ENCODE results near the gene NACC2. TPM values are rescaled to one million over a fixed set of nuclear protein-coding genes. Genes with fewer than 3 reads are reported as not detected.

Gene NACC2
- total RNA-seq, 2 experiments from 2014 or later = 8.1 to 8.5 TPM

DNA sequence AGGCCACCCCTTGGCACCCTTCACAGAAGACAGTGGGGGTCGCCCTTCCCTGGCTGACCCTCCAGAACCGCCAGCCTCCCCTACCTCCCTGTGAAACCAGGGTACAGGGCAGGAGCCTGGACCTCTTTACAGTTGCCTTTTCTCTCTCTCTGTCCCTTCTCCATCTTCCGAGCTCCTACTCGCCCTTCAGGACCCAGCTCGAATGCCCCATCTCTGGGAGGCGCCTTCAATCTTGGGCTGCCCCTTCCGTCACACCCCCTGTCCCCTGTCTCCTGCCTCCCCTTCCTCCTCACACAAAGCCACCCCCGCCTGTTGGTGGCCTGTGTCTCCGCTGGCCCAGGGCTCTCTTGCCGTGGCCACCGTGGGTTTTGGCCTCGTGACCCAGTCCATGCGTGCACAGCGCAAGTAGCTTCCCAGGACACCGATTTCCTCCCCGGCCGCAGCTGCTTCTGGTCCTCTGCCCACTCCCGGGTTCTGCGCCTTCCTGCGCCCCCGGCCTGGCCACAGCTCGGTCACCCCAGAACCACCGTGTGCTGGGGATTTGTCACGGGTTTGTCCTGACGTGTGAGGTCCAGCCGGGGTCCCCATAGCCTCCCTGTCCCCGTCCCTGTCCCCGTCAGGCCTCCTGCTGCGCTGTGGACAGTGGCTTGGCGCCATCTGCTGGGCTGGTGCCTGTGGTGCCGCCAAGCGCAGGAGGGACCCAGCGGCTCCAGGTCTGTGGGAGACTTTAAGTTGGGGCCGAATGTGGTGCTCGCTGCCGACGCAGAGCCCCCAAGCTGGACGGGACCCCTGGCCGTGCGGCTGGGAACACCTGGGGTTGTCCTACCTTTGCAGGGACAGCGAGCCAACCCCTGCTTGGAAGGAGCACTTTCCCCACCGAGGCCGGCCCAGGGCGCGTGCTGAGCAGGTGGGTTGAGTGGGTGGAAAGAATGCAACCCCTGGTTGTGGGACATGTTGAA lies 27.6 kb upstream of the NACC2 start:
- Mint-ChIP-seq H3K4me1 (ENCODE audit: low read depth) (peaks cover 6% of the 10 kb centered on the region), H3K36me3 (no peaks in the 10 kb centered on the region), H3K27ac (no peak overlapping the region), H3K9me3 (no peaks in the 10 kb centered on the region), H3K27me3 (peaks cover 2% of the 10 kb centered on the region), H3K4me3 (no peak overlapping the region)
- POLR2A ChIA-PET = no interaction called here
- intact Hi-C loops (cut with micrococcal nuclease) = loop anchor here (1.0 kb wide), 2 partner anchors 33 to 155 kb away; no protein-coding TSS in a partner anchor
- CTCF ChIA-PET = interaction anchor here (0.6 to 5.8 kb wide), 30 partner anchors 11 to 519 kb away, joined by 3 to 122 read pairs (median 4); no protein-coding TSS in a partner anchor
- DNase-seq = peak; percentile 83

- ChIA-PET CTCF (interaction anchor here (0.9 to 5.8 kb wide), 22 partner anchors 11 to 518 kb away, joined by 3 to 122 read pairs (median 4); no protein-coding TSS in a partner anchor), POLR2A (no interaction called here)
- no peaks in the 10 kb centered on the region for H3K9me3 Mint-ChIP-seq
- intact Hi-C loops (cut with micrococcal nuclease) = no loop called here
- peaks cover 6% of the 10 kb centered on the region for H3K4me1 Mint-ChIP-seq (ENCODE audit: low read depth)
- H3K4me3 Mint-ChIP-seq = no peak overlapping the region
- H3K27ac Mint-ChIP-seq = no peak overlapping the region
- no peaks in the 10 kb centered on the region for H3K36me3 Mint-ChIP-seq
- no peak for DNase-seq
- peaks cover 2% of the 10 kb centered on the region for H3K27me3 Mint-ChIP-seq
Measured at GRCh38 chr9:136121801-136122200, 26.7 kb upstream of the NACC2 start.

DNA sequence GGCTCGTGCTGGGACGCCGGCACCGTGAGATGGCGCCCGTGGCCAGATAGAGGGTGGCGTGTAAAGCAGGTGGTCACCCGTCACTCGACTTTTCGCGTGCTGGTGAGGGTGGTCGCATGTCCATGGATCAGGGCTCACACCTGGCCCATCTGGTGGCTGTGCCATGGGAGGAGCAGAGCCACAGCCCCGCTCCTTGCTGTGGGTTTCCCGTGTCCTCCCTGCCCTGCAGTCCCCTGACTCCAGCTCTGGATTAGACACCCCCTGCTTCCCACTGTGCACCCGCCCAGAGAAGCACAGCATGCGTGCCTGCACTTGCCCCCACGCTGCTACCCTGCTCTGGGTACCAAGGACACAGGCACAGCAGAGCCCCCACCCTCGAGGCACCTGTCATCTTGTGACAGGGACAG lies 25.4 kb upstream of the NACC2 start:
- POLR2A ChIA-PET = no interaction called here
- Mint-ChIP-seq H3K9me3 (no peaks in the 10 kb centered on the region), H3K4me1 (ENCODE audit: low read depth) (peaks cover 11% of the 10 kb centered on the region), H3K27ac (no peak overlapping the region), H3K36me3 (no peaks in the 10 kb centered on the region), H3K27me3 (peaks cover under 1% of the 10 kb centered on the region), H3K4me3 (no peak overlapping the region)
- CTCF ChIA-PET = interaction anchor here (0.7 to 5.8 kb wide), 4 partner anchors 22 to 151 kb away, joined by 3 to 122 read pairs (median 31); partner anchors contain the start of gene NACC2
- intact Hi-C loops (cut with micrococcal nuclease) = no loop called here
- no peak for DNase-seq

DNA sequence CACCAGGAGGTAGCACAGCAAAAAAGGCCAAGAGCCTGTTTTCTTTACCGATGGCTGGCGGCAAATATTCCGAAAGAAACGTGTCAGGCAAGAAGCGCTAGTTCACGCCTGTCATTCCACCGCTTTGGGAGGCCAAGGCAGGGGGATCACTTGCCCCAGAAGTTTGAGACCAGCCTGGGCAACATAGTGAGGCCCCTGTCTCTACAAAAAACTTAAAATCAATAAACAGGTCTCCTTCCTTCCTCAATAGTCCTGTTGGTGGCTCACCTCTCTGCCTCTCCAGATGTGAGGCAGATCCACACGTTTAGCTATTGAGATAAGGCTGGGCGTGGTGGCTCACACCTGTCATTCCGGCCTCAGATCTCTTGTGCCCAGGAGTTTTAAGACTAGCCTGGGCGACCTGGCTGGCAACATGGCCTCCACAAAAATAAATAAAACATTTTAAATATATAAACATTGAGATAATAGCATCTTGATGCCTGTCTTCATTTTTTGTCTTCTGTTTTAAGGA lies 24.8 kb upstream of the NACC2 start:
- intact Hi-C loops (cut with micrococcal nuclease) = loop anchor here (2.0 to 10.0 kb wide), 4 partner anchors 122 to 425 kb away; partner anchors contain the start of genes NOTCH1, SEC16A and UBAC1
- DNase-seq = no peak
- peaks cover 16% of the 10 kb centered on the region for H3K4me1 Mint-ChIP-seq (ENCODE audit: low read depth)
- no peaks in the 10 kb centered on the region for H3K36me3 Mint-ChIP-seq
- peak overlapping the region; percentile 75 for H3K4me3 Mint-ChIP-seq
- no peaks in the 10 kb centered on the region for H3K9me3 Mint-ChIP-seq
- peak overlapping the region; percentile 61 for H3K27ac Mint-ChIP-seq
- H3K27me3 Mint-ChIP-seq = no peaks in the 10 kb centered on the region
- ChIA-PET POLR2A (no interaction called here), CTCF (interaction anchor here (5.5 to 5.8 kb wide), 2 partner anchors 30 to 151 kb away, joined by 58 to 122 read pairs; no protein-coding TSS in a partner anchor)

GRCh38 chr9:136119061-136119882 lies 24.2 kb upstream of the NACC2 start:
- Mint-ChIP-seq H3K36me3 (peaks cover 1% of the 10 kb centered on the region), H3K4me3 (peak overlapping the region; percentile 75), H3K9me3 (no peaks in the 10 kb centered on the region), H3K27ac (peak overlapping the region; percentile 80), H3K27me3 (no peaks in the 10 kb centered on the region), H3K4me1 (ENCODE audit: low read depth) (peaks cover 23% of the 10 kb centered on the region)
- DNase-seq = peak; percentile 51
- CTCF ChIA-PET = interaction anchor here (0.6 to 5.8 kb wide), 4 partner anchors 12 to 150 kb away, joined by 3 to 122 read pairs (median 35); no protein-coding TSS in a partner anchor
- POLR2A ChIA-PET = no interaction called here
- intact Hi-C loops (cut with micrococcal nuclease) = loop anchor here (2.0 to 10.0 kb wide), 4 partner anchors 123 to 426 kb away; partner anchors contain the start of genes NOTCH1, SEC16A and UBAC1

DNA sequence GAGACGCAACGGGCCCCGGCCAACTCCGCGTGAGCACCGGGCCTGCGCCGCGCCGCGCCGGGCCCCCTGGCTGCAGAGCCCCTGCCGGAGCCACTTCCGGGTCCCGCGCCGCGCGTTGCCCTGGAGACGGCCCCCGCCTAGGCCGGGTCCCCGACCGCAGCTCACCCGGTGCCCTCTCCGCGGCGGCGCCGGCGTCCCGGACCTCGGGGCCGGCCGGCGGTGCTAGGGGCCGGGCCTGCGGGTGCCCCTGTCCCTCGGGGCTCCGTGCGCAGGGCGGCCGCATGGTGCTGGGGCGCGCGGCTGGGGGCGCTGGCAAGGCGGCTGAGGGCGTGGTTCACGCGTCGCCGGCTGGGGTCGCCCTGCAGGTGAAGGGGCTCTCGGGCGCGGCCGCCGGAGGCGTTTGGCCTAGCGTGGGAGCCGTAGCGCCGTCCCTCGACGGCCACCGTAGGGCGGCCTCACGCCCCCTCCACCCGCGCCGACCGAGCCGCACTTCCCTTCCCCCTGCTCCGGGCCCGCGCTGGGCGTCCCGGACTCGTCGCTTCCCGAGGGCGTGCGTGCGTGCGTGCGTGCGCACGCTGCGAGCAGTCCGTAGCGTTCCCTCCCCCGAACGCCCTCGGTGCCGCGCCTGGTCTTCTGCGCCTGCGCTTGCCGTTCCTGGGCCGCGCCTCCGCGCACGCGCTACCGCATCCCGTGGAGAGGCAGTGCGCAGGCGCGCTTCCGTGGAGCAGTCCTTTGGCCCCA lies 23.4 kb upstream of the NACC2 start, which contains the start of gene TMEM250:
Gene TMEM250 (minus strand): TSS at position 556 of the 741 bp plus-strand sequence. CDS start 1,975 bp downstream, outside the sequence.
- POLR2A ChIA-PET = interaction anchor here (1.1 to 1.6 kb wide), 4 partner anchors 9 to 157 kb away, joined by 3 to 13 read pairs (median 6); partner anchors contain the start of genes NACC2 and UBAC1
- Mint-ChIP-seq H3K4me3 (peak within 1 kb of the TSS; percentile 84), H3K27me3 (no peaks in the 10 kb centered on the region), H3K27ac (peak within 1 kb of the TSS; percentile 87), H3K36me3 (peaks cover 1% of the 10 kb centered on the region), H3K4me1 (ENCODE audit: low read depth) (peaks cover 30% of the 10 kb centered on the region), H3K9me3 (no peaks in the 10 kb centered on the region)
- peak; percentile 97 for DNase-seq
- intact Hi-C loops (cut with micrococcal nuclease) = loop anchor here (1.0 to 10.0 kb wide), 5 partner anchors 9 to 426 kb away; partner anchors contain the start of genes NOTCH1, SEC16A and UBAC1
- CTCF ChIA-PET = interaction anchor here (0.7 to 2.0 kb wide), 4 partner anchors 9 to 151 kb away, joined by 3 to 12 read pairs (median 4); no protein-coding TSS in a partner anchor

- no peak for DNase-seq
- H3K27ac Mint-ChIP-seq = peak overlapping the region; percentile 87
- no peaks in the 10 kb centered on the region for H3K9me3 Mint-ChIP-seq
- H3K4me1 Mint-ChIP-seq (ENCODE audit: low read depth) = peaks cover 36% of the 10 kb centered on the region
- H3K36me3 Mint-ChIP-seq = peaks cover 1% of the 10 kb centered on the region
- CTCF ChIA-PET = interaction anchor here (0.7 to 2.0 kb wide), 5 partner anchors 8 to 150 kb away, joined by 3 to 12 read pairs (median 3); no protein-coding TSS in a partner anchor
- peak overlapping the region; percentile 84 for H3K4me3 Mint-ChIP-seq
- POLR2A ChIA-PET = interaction anchor here (1.1 to 1.6 kb wide), 4 partner anchors 9 to 157 kb away, joined by 3 to 13 read pairs (median 6); partner anchors contain the start of genes NACC2 and UBAC1
- intact Hi-C loops (cut with micrococcal nuclease) = loop anchor here (1.0 to 10.0 kb wide), 5 partner anchors 9 to 427 kb away; partner anchors contain the start of genes NOTCH1, SEC16A and UBAC1
- no peaks in the 10 kb centered on the region for H3K27me3 Mint-ChIP-seq
Measured at GRCh38 chr9:136117916-136118319, 22.8 kb upstream of the NACC2 start.

DNA sequence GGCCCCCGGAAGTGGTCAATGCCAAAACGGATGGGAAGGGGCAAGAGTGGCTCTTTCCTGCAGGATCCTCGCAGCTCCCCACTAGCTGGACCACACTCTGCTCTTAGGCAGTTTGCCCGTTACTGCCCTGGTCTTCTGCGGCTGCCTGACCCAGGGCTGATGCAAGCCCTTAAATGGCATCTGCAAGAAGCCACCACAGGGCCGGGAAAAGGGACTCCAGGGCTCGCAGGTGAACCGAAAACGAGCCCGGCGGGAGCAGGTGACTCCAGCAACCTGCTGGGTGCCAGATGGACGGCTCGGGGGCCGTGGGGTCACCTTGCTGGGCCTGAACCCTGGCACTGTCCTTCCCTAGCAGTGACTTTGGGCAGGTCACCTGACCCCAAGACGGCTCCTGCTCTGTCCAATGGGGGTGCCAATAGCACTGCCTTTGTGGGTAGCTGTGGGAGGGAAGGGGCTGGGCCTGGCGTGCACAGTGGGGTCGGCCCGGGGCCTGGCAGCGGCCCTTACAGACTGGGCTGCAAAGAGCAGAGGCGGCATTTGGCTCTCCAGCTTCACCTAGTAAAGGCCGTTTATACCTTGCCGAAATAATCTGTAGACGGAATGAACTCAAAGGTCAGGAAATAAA lies 22.3 kb upstream of the NACC2 start:
- ChIA-PET CTCF (interaction anchor here (0.7 to 2.0 kb wide), 4 partner anchors 8 to 150 kb away, joined by 3 to 12 read pairs (median 4); no protein-coding TSS in a partner anchor), POLR2A (interaction anchor here (1.1 to 1.6 kb wide), 4 partner anchors 8 to 156 kb away, joined by 3 to 13 read pairs (median 6); partner anchors contain the start of genes NACC2 and UBAC1)
- Mint-ChIP-seq H3K27me3 (no peaks in the 10 kb centered on the region), H3K27ac (peak overlapping the region; percentile 87), H3K9me3 (no peaks in the 10 kb centered on the region), H3K36me3 (peaks cover 1% of the 10 kb centered on the region), H3K4me1 (ENCODE audit: low read depth) (peaks cover 41% of the 10 kb centered on the region), H3K4me3 (peak overlapping the region; percentile 84)
- intact Hi-C loops (cut with micrococcal nuclease) = loop anchor here (5.0 to 10.0 kb wide), 3 partner anchors 125 to 427 kb away; partner anchors contain the start of genes NOTCH1 and SEC16A
- DNase-seq = peak; percentile 64

DNA sequence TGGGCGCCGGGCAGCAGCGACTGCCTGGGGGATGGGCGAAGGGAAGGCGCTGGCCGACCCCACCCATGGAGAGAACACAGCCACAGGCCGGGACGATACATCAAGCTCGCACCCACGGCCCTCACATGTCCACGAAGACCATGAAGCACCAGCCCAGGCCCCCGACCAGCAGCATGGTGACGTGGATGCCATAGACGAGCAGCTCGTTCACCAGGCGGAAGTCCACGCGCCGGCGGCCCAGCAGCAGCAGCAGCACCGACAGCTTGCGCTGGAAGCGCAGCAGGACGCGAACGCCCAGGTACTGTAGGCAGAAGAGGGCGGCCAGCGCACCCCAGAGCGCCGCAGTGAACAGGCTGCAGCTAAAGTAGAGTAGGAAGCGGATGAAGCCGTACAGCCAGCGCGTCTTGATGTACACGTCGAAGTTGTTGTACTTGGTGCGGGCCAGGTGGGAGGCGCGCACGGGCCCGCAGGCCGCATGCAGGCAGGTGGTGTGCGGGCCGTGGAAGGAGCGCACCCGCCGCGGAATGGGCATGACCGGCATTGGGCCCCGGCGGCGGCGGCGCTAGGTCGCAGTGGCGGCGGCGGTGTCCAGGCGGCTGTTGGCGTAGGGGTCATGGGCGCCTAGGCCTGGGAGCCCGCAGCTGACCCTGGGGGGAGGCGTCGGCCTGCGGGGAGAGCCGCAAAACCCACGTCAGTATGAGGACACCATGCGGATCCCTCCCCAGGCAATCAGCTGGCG lies 21.4 kb upstream of the NACC2 start:
- Mint-ChIP-seq H3K36me3 (peaks cover 1% of the 10 kb centered on the region), H3K9me3 (no peaks in the 10 kb centered on the region), H3K27me3 (no peaks in the 10 kb centered on the region), H3K4me1 (ENCODE audit: low read depth) (peaks cover 50% of the 10 kb centered on the region), H3K27ac (peak overlapping the region; percentile 28), H3K4me3 (peak overlapping the region; percentile 29)
- ChIA-PET POLR2A (no interaction called here), CTCF (interaction anchor here (1.3 kb wide), 1 partner anchor 149 kb away, joined by 6 read pairs; no protein-coding TSS in a partner anchor)
- intact Hi-C loops (cut with micrococcal nuclease) = loop anchor here (5.0 to 10.0 kb wide), 3 partner anchors 126 to 428 kb away; partner anchors contain the start of genes NOTCH1 and SEC16A
- DNase-seq = no peak
